Activated naive CD8-positive, alpha-beta T cell treated with anti-CD3 and anti-CD28 coated beads, Interleukin-2, amount 10 ng/mL, durations not matched to agents 7 days and 5 days (primary cell): ENCODE measurements around the gene INSIG1. TPM values are rescaled to one million over a fixed set of nuclear protein-coding genes. Genes with fewer than 3 reads are reported as not detected.

Source experiments
- ATAC-seq: fragments of 150-1000 bp; cut with Tn5 transposase; one replicate; pipeline ENCODE4 v1.10.0; 2021; ENCODE audit warnings: low read depth, moderate library complexity
- POLR2A ChIA-PET: fragments of 350-600 bp; sonication (Branson Sonifier 250); formaldehyde crosslinking; loops from one replicate; lab custom pipeline; 2021; ENCODE audit warnings: antibody characterized with exemption; lab: Charles Lee
- DNase-seq: peaks from one replicate; pipeline ENCODE4 v3.0.0; 2021
- H3K27ac Mint-ChIP-seq: one replicate; pipeline ENCODE4 v1.8.0; 2022; ENCODE audit warnings: mild to moderate bottlenecking, mixed read lengths
- H3K27me3 Mint-ChIP-seq: one replicate; pipeline ENCODE4 v1.8.0; 2022; ENCODE audit warnings: mild to moderate bottlenecking, moderate library complexity, mixed read lengths
- H3K36me3 Mint-ChIP-seq: one replicate; pipeline ENCODE4 v1.8.0; 2021; ENCODE audit warnings: mild to moderate bottlenecking, mixed read lengths
- H3K4me1 Mint-ChIP-seq: one replicate; pipeline ENCODE4 v1.8.0; 2021; ENCODE audit warnings: mixed read lengths
- H3K4me3 Mint-ChIP-seq: one replicate; pipeline ENCODE4 v1.8.0; 2022; ENCODE audit warnings: mild to moderate bottlenecking, moderate library complexity, mixed read lengths
- H3K9me3 Mint-ChIP-seq: one replicate; pipeline ENCODE4 v1.8.0; 2021; ENCODE audit warnings: mixed read lengths
- total RNA-seq, 2 experiments: library from RNA; stranded (reverse); gene quantifications; one replicate each; pipeline ENCODE4 v1.2.3, GENCODE V29; 2021

Gene INSIG1
- total RNA-seq, 2 experiments from 2014 or later: 73.1 to 75.0 TPM

- peaks cover 10% of the 10 kb centered on the region for H3K27me3 Mint-ChIP-seq
- no peaks in the 10 kb centered on the region for H3K9me3 Mint-ChIP-seq
- no peak overlapping the region for H3K27ac Mint-ChIP-seq
- ATAC-seq (no peak), DNase-seq (no peak)
- no peaks in the 10 kb centered on the region for H3K4me1 Mint-ChIP-seq
- H3K4me3 Mint-ChIP-seq: no peak overlapping the region
- H3K36me3 Mint-ChIP-seq: no peaks in the 10 kb centered on the region
- POLR2A ChIA-PET: no interaction called here
These were observed 27.7 kb upstream of the INSIG1 start for GRCh38 chr7:155269766-155270585.

GRCh38 chr7:155270861-155271260, 26.8 kb upstream of the INSIG1 start:
- Mint-ChIP-seq H3K4me1 (no peaks in the 10 kb centered on the region), H3K27me3 (peaks cover 12% of the 10 kb centered on the region), H3K4me3 (no peak overlapping the region), H3K9me3 (no peaks in the 10 kb centered on the region), H3K36me3 (no peaks in the 10 kb centered on the region), H3K27ac (no peak overlapping the region)
- POLR2A ChIA-PET: no interaction called here
- ATAC-seq (no peak), DNase-seq (no peak)

GRCh38 chr7:155274633-155275355, 22.9 kb upstream of the INSIG1 start:
- Mint-ChIP-seq H3K4me1 (no peaks in the 10 kb centered on the region), H3K27me3 (peaks cover 20% of the 10 kb centered on the region), H3K36me3 (no peaks in the 10 kb centered on the region), H3K9me3 (no peaks in the 10 kb centered on the region), H3K4me3 (no peak overlapping the region), H3K27ac (no peak overlapping the region)
- POLR2A ChIA-PET: no interaction called here
- no peak for ATAC-seq
- DNase-seq: no peak

- H3K36me3 Mint-ChIP-seq: no peaks in the 10 kb centered on the region
- peaks cover 28% of the 10 kb centered on the region for H3K27me3 Mint-ChIP-seq
- H3K9me3 Mint-ChIP-seq: no peaks in the 10 kb centered on the region
- H3K4me3 Mint-ChIP-seq: no peak overlapping the region
- DNase-seq: no peak
- POLR2A ChIA-PET: no interaction called here
- ATAC-seq: no peak
- no peak overlapping the region for H3K27ac Mint-ChIP-seq
- no peaks in the 10 kb centered on the region for H3K4me1 Mint-ChIP-seq
These were observed 21.5 kb upstream of the INSIG1 start for GRCh38 chr7:155276042-155276799.

GRCh38 chr7:155276800-155277375, 20.8 kb upstream of the INSIG1 start:
- H3K4me3 Mint-ChIP-seq: no peak overlapping the region
- H3K27me3 Mint-ChIP-seq: peaks cover 33% of the 10 kb centered on the region
- no peaks in the 10 kb centered on the region for H3K4me1 Mint-ChIP-seq
- ATAC-seq: no peak
- no peaks in the 10 kb centered on the region for H3K36me3 Mint-ChIP-seq
- no peaks in the 10 kb centered on the region for H3K9me3 Mint-ChIP-seq
- no peak overlapping the region for H3K27ac Mint-ChIP-seq
- DNase-seq: no peak
- POLR2A ChIA-PET: no interaction called here

- Mint-ChIP-seq H3K27ac (no peak overlapping the region), H3K27me3 (peaks cover 34% of the 10 kb centered on the region), H3K4me3 (no peak overlapping the region), H3K36me3 (no peaks in the 10 kb centered on the region), H3K9me3 (no peaks in the 10 kb centered on the region), H3K4me1 (peaks cover 2% of the 10 kb centered on the region)
- no peak for ATAC-seq
- DNase-seq: no peak
- POLR2A ChIA-PET: interaction anchor here (1.4 kb wide), 1 partner anchor 20 kb away, joined by 3 read pairs; the partner anchor contains the start of gene INSIG1
These were observed 20.2 kb upstream of the INSIG1 start for GRCh38 chr7:155277385-155277994.

GRCh38 chr7:155278921-155279320, 18.8 kb upstream of the INSIG1 start:
- H3K9me3 Mint-ChIP-seq: no peaks in the 10 kb centered on the region
- H3K4me1 Mint-ChIP-seq: peaks cover 11% of the 10 kb centered on the region
- POLR2A ChIA-PET: interaction anchor here (1.4 kb wide), 1 partner anchor 19 kb away, joined by 3 read pairs; the partner anchor contains the start of gene INSIG1
- no peak for DNase-seq
- H3K27ac Mint-ChIP-seq: no peak overlapping the region
- H3K27me3 Mint-ChIP-seq: peaks cover 29% of the 10 kb centered on the region
- ATAC-seq: no peak
- H3K4me3 Mint-ChIP-seq: no peak overlapping the region
- no peaks in the 10 kb centered on the region for H3K36me3 Mint-ChIP-seq

- ATAC-seq (no peak), DNase-seq (no peak)
- H3K36me3 Mint-ChIP-seq: no peaks in the 10 kb centered on the region
- POLR2A ChIA-PET: no interaction called here
- H3K27me3 Mint-ChIP-seq: peaks cover 25% of the 10 kb centered on the region
- H3K4me3 Mint-ChIP-seq: no peak overlapping the region
- H3K9me3 Mint-ChIP-seq: no peaks in the 10 kb centered on the region
- H3K4me1 Mint-ChIP-seq: peaks cover 16% of the 10 kb centered on the region
- H3K27ac Mint-ChIP-seq: no peak overlapping the region
These were observed 17.8 kb upstream of the INSIG1 start for GRCh38 chr7:155279787-155280445.

GRCh38 chr7:155280446-155281397, 17.0 kb upstream of the INSIG1 start:
- POLR2A ChIA-PET: no interaction called here
- Mint-ChIP-seq H3K4me1 (peaks cover 22% of the 10 kb centered on the region), H3K4me3 (no peak overlapping the region), H3K36me3 (no peaks in the 10 kb centered on the region), H3K27me3 (peaks cover 22% of the 10 kb centered on the region), H3K9me3 (no peaks in the 10 kb centered on the region), H3K27ac (no peak overlapping the region)
- ATAC-seq (no peak), DNase-seq (no peak)

- POLR2A ChIA-PET: no interaction called here
- no peaks in the 10 kb centered on the region for H3K9me3 Mint-ChIP-seq
- H3K27ac Mint-ChIP-seq: no peak overlapping the region
- H3K36me3 Mint-ChIP-seq: no peaks in the 10 kb centered on the region
- DNase-seq: no peak
- H3K4me1 Mint-ChIP-seq: peaks cover 27% of the 10 kb centered on the region
- no peak overlapping the region for H3K4me3 Mint-ChIP-seq
- peaks cover 22% of the 10 kb centered on the region for H3K27me3 Mint-ChIP-seq
- no peak for ATAC-seq
These were observed 16.2 kb upstream of the INSIG1 start for GRCh38 chr7:155281398-155281969.

GRCh38 chr7:155282671-155283070, 15.0 kb upstream of the INSIG1 start:
- Mint-ChIP-seq H3K4me3 (no peak overlapping the region), H3K9me3 (no peaks in the 10 kb centered on the region), H3K36me3 (peaks cover 4% of the 10 kb centered on the region), H3K27ac (no peak overlapping the region), H3K27me3 (peaks cover 22% of the 10 kb centered on the region), H3K4me1 (peaks cover 33% of the 10 kb centered on the region)
- POLR2A ChIA-PET: interaction anchor here (2.1 kb wide), 1 partner anchor 14 kb away, joined by 5 read pairs; no protein-coding TSS in a partner anchor
- ATAC-seq (no peak), DNase-seq (no peak)
